Globus pallidus (tissue), 1 donor: ENCODE measurements around the gene IL32.

ENCODE experiments used
- DNase-seq: peaks from one replicate; pipeline ENCODE4 v3.0.0-alpha.2; 2015; ENCODE audit warnings: low spot score

IL32 gene

DNA sequence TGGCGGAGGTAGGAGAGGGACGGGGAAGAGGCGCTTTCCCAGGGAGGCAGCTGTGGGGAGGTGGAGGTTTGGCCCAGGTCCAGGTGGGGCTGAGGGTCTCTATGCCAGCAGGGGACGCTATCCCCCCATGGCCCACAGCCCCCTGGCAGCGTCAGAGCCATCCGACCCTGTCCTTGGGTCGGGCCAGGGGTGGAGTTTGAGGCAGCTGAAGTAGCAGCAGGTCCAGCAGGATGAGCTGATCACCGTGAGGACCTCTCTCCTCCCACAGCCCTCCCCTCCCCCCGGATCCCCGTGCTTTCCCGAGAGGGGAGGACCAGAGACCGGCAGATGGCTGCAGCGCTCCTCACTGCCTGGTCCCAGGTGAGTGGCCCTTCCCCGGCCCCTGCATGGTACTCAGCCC is 50.1 kb downstream of the IL32 start:
- DNase-seq, result no peak

DNA sequence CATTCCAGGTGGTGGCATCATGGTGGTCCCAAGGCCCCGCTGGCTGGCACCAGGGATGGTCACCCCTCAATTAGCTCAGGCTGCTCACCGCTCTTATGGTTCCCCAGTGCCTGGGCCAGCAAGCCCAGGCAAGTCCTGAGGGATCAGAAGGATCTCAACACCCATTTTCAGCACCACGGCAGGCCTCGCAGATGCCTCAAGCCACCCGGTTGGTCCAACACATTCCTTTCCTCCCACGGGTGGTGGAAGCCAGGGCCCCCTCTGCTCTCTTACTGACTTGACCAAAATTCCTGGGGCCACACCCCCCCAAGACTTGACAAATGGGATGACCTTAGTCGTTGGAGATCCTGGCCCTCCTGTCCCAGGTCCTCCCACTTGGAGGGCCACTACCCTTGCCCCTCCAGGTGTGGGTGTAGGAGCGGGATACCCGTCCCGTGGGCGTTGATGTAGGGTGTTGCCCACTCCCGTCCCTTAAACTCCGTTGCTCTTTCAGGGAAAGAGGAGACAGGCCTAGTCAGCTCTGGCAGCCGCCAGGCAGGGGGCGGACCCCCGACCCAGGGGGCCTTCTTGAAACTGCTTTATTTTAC is 52.9 kb downstream of the IL32 start:
- DNase-seq, result no peak

DNA sequence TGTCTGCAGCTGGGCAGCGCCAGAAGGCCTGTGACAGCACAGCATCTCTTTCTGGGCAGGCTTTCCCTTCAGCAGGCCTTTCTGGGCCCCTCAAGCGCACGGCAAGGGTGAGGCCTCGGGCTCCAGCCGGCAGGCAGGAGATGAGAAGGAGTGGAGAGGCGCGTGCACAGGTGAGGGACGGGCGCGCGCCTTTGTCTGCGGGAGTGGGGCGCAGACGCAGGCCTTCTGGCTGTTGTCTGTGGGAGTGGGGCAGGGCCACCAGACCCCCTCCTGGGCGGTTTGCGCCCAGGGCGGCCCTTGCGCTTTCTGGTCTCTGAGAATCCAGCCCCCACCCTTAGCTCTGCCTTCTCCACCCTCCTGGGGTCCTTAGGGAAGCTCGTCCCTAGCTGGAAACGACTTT is 53.4 kb downstream of the IL32 start:
- DNase-seq, result no peak
